Esophagus muscularis mucosa (tissue), 3 donors: ENCODE measurements around the gene NPAT.

Source experiments
- POLR2A ChIP-seq: fragments of 450-650 bp; IDR thresholded peaks from one replicate; pipeline ENCODE4 v1.6.1; 2017; ENCODE audit warnings: antibody characterized with exemption, moderate library complexity, mild to moderate bottlenecking, low read depth
- TF ChIP-seq, protein P1 (sequence below), 3 experiments: fragments of 200-600 bp in 2 of 3; fragments of 450-650 bp in 1 of 3; sonication (generic) in 2 of 3; IDR thresholded peaks; one replicate each; pipeline ENCODE4 v1.5.1; 2017 to 2019; ENCODE audit warnings: antibody characterized with exemption in 3 of 3, mild to moderate bottlenecking in 2 of 3, moderate library complexity in 1 of 3

DNA sequence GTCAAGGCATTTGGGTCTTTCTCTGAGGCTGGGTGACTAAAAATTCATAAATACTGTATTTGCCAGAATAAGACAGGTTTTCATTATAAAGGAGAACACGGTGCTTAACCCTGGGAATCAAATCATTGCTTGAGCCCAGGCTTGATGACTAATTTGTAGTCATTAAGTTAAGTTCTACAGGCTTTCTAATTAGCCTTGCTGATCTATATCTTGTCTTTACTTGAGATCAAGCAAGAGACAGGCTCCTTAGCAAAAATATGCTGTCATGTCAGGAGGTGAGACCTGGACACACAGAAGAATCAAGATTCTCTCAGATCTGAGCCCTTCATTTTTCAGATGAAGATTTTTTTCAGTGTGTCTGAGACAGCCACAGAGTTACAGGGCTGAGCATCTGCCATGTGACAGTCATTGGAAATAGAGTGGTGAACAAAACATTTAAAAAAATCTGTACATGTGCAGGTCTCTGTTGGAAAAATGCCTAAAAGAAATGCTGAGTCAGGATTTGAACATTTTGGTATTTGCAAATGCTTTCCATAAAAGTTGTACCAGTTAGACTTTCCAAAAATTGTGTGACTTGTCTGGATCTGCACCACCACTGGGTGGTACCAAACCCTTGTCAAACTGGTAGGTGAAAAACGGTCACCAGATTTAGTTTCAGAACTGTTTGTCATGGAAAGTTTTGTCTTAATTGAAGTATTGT, 86.4 kb downstream of the NPAT start:
- TF ChIP-seq, protein P1, sequence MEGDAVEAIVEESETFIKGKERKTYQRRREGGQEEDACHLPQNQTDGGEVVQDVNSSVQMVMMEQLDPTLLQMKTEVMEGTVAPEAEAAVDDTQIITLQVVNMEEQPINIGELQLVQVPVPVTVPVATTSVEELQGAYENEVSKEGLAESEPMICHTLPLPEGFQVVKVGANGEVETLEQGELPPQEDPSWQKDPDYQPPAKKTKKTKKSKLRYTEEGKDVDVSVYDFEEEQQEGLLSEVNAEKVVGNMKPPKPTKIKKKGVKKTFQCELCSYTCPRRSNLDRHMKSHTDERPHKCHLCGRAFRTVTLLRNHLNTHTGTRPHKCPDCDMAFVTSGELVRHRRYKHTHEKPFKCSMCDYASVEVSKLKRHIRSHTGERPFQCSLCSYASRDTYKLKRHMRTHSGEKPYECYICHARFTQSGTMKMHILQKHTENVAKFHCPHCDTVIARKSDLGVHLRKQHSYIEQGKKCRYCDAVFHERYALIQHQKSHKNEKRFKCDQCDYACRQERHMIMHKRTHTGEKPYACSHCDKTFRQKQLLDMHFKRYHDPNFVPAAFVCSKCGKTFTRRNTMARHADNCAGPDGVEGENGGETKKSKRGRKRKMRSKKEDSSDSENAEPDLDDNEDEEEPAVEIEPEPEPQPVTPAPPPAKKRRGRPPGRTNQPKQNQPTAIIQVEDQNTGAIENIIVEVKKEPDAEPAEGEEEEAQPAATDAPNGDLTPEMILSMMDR (IDR thresholded peaks at IDR 0.05), result no peak
- no peak for TF ChIP-seq POLR2A
